ENCODE data around the gene HHEX. TPM values are rescaled to one million over a fixed set of nuclear protein-coding genes. Genes with fewer than 3 reads are reported as not detected.
A peak's percentile ranks its signal among the peaks of the same experiment; 100 is the strongest.

The HHEX gene
- total and polyA plus RNA-seq, 10 of the 15 experiments (the other 5 are each of a cell fraction or from before 2014, with no cell fraction given), result 3.9 to 32.8 (median 16.4) TPM

- no peaks in the 10 kb centered on the region for H3K36me3 ChIP-seq (ENCODE audit: control insufficient read depth in 2 of 2, insufficient read depth in 2 of 2, low read length in 1 of 2)
- BruUV-seq (replicated peaks), result no TSS peak
- peak; percentile 64 for ATAC-seq
- H3K4me1 ChIP-seq (ENCODE audit: control insufficient read depth, insufficient read depth, low read length), result peaks cover 16% of the 10 kb centered on the region
- H3K9ac ChIP-seq (ENCODE audit: control insufficient read depth, insufficient read depth, low read length), result no peak overlapping the region
- under 1% methylated on average over 28 of the region's 32 CpGs for WGBS (ENCODE audit: insufficient coverage, insufficient replicate concordance, low lambda C conversion rate, missing lambda C conversion rate)
- intact Hi-C loops (cut with micrococcal nuclease; ENCODE audit: unreplicated experiment) (loop anchor here (2.0 kb wide), 1 partner anchor 57 kb away; no protein-coding TSS in a partner anchor), in situ Hi-C loops (cut with MboI) (no loop called here)
- H3K27me3 ChIP-seq (replicated peaks in 1 of 2; ENCODE audit: control insufficient read depth in 2 of 2, insufficient read depth in 2 of 2, low read length in 1 of 2), result peaks cover 2 to 9% of the 10 kb centered on the region in 2 experiments; a peak in 1 of 4 replicates
- H3K79me2 ChIP-seq (ENCODE audit: control insufficient read depth, insufficient read depth, low read length), result no peaks in the 10 kb centered on the region
- H3K9me3 ChIP-seq (replicated peaks; ENCODE audit: control insufficient read depth, insufficient read depth, low read length), result no peaks in the 10 kb centered on the region
- ChIA-PET RAD21 (ENCODE audit: unreplicated experiment) (interaction anchor here (0.7 to 0.9 kb wide), 2 partner anchors 8 to 110 kb away, joined by 3 to 6 read pairs; no protein-coding TSS in a partner anchor), SMC1A (ENCODE audit: uncharacterized antibody, unreplicated experiment) (no interaction called here), CTCF (interaction anchor here (0.7 to 1.0 kb wide), 3 partner anchors 12 to 316 kb away, joined by 3 to 4 read pairs (median 3); no protein-coding TSS in a partner anchor), POLR2A (interaction anchor here (0.7 to 1.1 kb wide), 2 partner anchors 23 to 277 kb away, joined by 5 to 7 read pairs; no protein-coding TSS in a partner anchor)
- FAIRE-seq, result no peak
- H2AFZ ChIP-seq (ENCODE audit: control insufficient read depth, low read depth, low read length), result peak overlapping the region; percentile 44; the same call in 1 of the 2 replicates
- H4K20me1 ChIP-seq (ENCODE audit: control insufficient read depth, insufficient read depth), result no peaks in the 10 kb centered on the region
- DNase-seq (ENCODE audit: low read depth, low spot score), result no peak
- peak overlapping the region; percentile 40 for H3K4me2 ChIP-seq (ENCODE audit: control insufficient read depth, insufficient read depth)
- H3K4me3 ChIP-seq, result no peak overlapping the region; the same call in 1 of the 2 replicates
- H3K27ac ChIP-seq (ENCODE audit: control insufficient read depth, insufficient read depth), result no peak overlapping the region
- TF ChIP-seq SIX5 (IDR thresholded peaks at IDR 0.05; ENCODE audit: low read depth, low read length, severe bottlenecking) (no peak), ZSCAN29 (IDR thresholded peaks at IDR 0.05) (no peak), RBBP5 (conservative IDR thresholded peaks at IDR 0.05) (no peak), GABPA (IDR thresholded peaks at IDR 0.05; ENCODE audit: low read depth) (0 out of 2 replicates have a peak, but pooled peaks have one; percentile 21), RFX5 (IDR thresholded peaks at IDR 0.05; ENCODE audit: low read depth, low read length) (no peak), RAD51 (IDR thresholded peaks at IDR 0.05) (no peak), ZBED1 (IDR thresholded peaks at IDR 0.05; ENCODE audit: borderline replicate concordance) (0 out of 2 replicates have a peak, but pooled peaks have one; percentile 30), ZNF384 (IDR thresholded peaks at IDR 0.05; ENCODE audit: borderline replicate concordance, low read depth, low read length) (peak; percentile 75; the same call in 1 of the 2 replicates), ZBTB11 (CRISPR knock-in tag; IDR thresholded peaks at IDR 0.05) (no peak), YBX1 (IDR thresholded peaks at IDR 0.05) (no peak), PKNOX1 (IDR thresholded peaks at IDR 0.05) (0 out of 2 replicates have a peak, but pooled peaks have one; percentile 27), NR2C1 (IDR thresholded peaks at IDR 0.05) (no peak)
- TF ChIP-seq, protein P1, sequence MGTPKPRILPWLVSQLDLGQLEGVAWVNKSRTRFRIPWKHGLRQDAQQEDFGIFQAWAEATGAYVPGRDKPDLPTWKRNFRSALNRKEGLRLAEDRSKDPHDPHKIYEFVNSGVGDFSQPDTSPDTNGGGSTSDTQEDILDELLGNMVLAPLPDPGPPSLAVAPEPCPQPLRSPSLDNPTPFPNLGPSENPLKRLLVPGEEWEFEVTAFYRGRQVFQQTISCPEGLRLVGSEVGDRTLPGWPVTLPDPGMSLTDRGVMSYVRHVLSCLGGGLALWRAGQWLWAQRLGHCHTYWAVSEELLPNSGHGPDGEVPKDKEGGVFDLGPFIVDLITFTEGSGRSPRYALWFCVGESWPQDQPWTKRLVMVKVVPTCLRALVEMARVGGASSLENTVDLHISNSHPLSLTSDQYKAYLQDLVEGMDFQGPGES (IDR thresholded peaks at IDR 0.05), result no peak
- TF ChIP-seq, protein P2, sequence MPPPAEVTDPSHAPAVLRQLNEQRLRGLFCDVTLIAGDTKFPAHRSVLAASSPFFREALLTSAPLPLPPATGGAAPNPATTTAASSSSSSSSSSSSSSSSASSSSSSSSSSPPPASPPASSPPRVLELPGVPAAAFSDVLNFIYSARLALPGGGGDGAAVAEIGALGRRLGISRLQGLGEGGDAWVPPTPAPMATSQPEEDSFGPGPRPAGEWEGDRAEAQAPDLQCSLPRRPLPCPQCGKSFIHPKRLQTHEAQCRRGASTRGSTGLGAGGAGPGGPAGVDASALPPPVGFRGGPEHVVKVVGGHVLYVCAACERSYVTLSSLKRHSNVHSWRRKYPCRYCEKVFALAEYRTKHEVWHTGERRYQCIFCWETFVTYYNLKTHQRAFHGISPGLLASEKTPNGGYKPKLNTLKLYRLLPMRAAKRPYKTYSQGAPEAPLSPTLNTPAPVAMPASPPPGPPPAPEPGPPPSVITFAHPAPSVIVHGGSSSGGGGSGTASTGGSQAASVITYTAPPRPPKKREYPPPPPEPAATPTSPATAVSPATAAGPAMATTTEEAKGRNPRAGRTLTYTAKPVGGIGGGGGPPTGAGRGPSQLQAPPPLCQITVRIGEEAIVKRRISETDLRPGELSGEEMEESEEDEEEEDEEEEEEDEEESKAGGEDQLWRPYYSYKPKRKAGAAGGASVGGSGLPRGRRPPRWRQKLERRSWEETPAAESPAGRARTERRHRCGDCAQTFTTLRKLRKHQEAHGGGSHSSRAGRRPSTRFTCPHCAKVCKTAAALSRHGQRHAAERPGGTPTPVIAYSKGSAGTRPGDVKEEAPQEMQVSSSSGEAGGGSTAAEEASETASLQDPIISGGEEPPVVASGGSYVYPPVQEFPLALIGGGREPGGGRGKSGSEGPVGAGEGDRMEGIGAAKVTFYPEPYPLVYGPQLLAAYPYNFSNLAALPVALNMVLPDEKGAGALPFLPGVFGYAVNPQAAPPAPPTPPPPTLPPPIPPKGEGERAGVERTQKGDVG (CRISPR knock-in tag; IDR thresholded peaks at IDR 0.05), result no peak
These were observed 10.0 kb downstream of the HHEX start for GRCh38 chr10:92699518-92700381.
